SU-DHL-6 (cell line): Measurements from ENCODE around the gene DDIAS.
A peak's percentile ranks its signal among the peaks of the same experiment; 100 is the strongest.

Experiments used
- H2AFZ ChIP-seq: fragments of 200-600 bp; sonication (generic); 2 replicates; pipeline ENCODE4 v1.6.1; 2014; ENCODE audit warnings: low read depth, mild to moderate bottlenecking, moderate library complexity, mixed read lengths, antibody characterized with exemption, low read length; ENCODE audit not compliant: severe bottlenecking
- H3F3A ChIP-seq: fragments of 200-600 bp; shearing (Covaris generic); 2 replicates; pipeline ENCODE4 v1.6.0; 2016; ENCODE audit warnings: antibody characterized with exemption, mild to moderate bottlenecking; ENCODE audit not compliant: insufficient read depth
- H3K27ac ChIP-seq: fragments of 200-600 bp; sonication (generic); 2 replicates; pipeline ENCODE4 v1.5.1; 2016; ENCODE audit warnings: low read depth, mild to moderate bottlenecking, low read length, moderate library complexity, mixed read lengths
- H3K27me3 ChIP-seq: fragments of 200-600 bp; sonication (generic), shearing (Covaris generic); 2 replicates; pipeline ENCODE4 v1.6.0; 2014; ENCODE audit warnings: mild to moderate bottlenecking, low read length
- H3K36me3 ChIP-seq: fragments of 200-600 bp; sonication (generic); 2 replicates; pipeline ENCODE4 v1.6.1; 2014; ENCODE audit warnings: mild to moderate bottlenecking, low read length, mixed read lengths
- H3K4me2 ChIP-seq: fragments of 300-600, 200-600 bp; shearing (Covaris generic), sonication (generic); 2 replicates; pipeline ENCODE4 v1.6.0; 2014; ENCODE audit warnings: low read length, low read depth, mild to moderate bottlenecking; ENCODE audit not compliant: poor library complexity, severe bottlenecking
- H3K4me3 ChIP-seq: fragments of 200-600 bp; sonication (generic); 2 replicates; pipeline ENCODE4 v1.5.1; 2014; ENCODE audit warnings: antibody characterized with exemption, low read length, mild to moderate bottlenecking, mixed read lengths; ENCODE audit not compliant: insufficient read depth, poor library complexity, severe bottlenecking
- H3K79me2 ChIP-seq: fragments of 200-600 bp; sonication (generic); 2 replicates; pipeline ENCODE4 v1.6.1; 2014; ENCODE audit warnings: mild to moderate bottlenecking, low read length, moderate library complexity; ENCODE audit not compliant: insufficient read depth
- H3K9ac ChIP-seq: fragments of 200-600 bp; sonication (generic); 2 replicates; pipeline ENCODE4 v1.7.0; 2014; ENCODE audit warnings: mild to moderate bottlenecking, low read length
- H3K9me2 ChIP-seq: fragments of 200-600 bp; sonication (generic); replicated peaks from 2 replicates; pipeline ENCODE4 v1.6.1; 2014; ENCODE audit warnings: low read length; ENCODE audit not compliant: insufficient read depth
- H3K9me3 ChIP-seq: fragments of 200-600 bp; sonication (generic); 2 replicates; pipeline ENCODE4 v1.6.1; 2014; ENCODE audit warnings: low read length, mixed read lengths; ENCODE audit not compliant: insufficient read depth
- H4K20me1 ChIP-seq: fragments of 200-600 bp; sonication (generic); 2 replicates; pipeline ENCODE4 v1.6.1; 2014; ENCODE audit warnings: low read depth, mild to moderate bottlenecking, antibody characterized with exemption, low read length, moderate library complexity, mixed read lengths
- EZH2phosphoT487 ChIP-seq: fragments of 200-600 bp; sonication (generic), shearing (Covaris generic); conservative IDR thresholded peaks from 2 replicates; pipeline ENCODE4 v1.6.1; 2018; ENCODE audit warnings: mild to moderate bottlenecking, antibody characterized with exemption, low read length, moderate library complexity, mixed read lengths
- TF ChIP-seq, protein P1 (sequence below): fragments of 200-600 bp; sonication (generic); IDR thresholded peaks from one replicate; pipeline ENCODE4 v1.5.1; 2017; ENCODE audit warnings: antibody characterized with exemption, mild to moderate bottlenecking, low read length, moderate library complexity; ENCODE audit not compliant: insufficient read depth, poor library complexity, severe bottlenecking

Gene DDIAS

GRCh38 chr11:82863209-82863608 is 38.3 kb upstream of the DDIAS start:
- H3K9me2 ChIP-seq: no peaks in the 10 kb centered on the region
- H3K4me3 ChIP-seq: no peak overlapping the region
- no peak for TF ChIP-seq EZH2phosphoT487
- TF ChIP-seq, protein P1, sequence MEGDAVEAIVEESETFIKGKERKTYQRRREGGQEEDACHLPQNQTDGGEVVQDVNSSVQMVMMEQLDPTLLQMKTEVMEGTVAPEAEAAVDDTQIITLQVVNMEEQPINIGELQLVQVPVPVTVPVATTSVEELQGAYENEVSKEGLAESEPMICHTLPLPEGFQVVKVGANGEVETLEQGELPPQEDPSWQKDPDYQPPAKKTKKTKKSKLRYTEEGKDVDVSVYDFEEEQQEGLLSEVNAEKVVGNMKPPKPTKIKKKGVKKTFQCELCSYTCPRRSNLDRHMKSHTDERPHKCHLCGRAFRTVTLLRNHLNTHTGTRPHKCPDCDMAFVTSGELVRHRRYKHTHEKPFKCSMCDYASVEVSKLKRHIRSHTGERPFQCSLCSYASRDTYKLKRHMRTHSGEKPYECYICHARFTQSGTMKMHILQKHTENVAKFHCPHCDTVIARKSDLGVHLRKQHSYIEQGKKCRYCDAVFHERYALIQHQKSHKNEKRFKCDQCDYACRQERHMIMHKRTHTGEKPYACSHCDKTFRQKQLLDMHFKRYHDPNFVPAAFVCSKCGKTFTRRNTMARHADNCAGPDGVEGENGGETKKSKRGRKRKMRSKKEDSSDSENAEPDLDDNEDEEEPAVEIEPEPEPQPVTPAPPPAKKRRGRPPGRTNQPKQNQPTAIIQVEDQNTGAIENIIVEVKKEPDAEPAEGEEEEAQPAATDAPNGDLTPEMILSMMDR: no peak
- no peaks in the 10 kb centered on the region for H3K36me3 ChIP-seq
- no peak overlapping the region for H2AFZ ChIP-seq
- H3F3A ChIP-seq: no peaks in the 10 kb centered on the region
- H3K27me3 ChIP-seq: no peaks in the 10 kb centered on the region
- no peaks in the 10 kb centered on the region for H3K79me2 ChIP-seq
- H3K9ac ChIP-seq: no peak overlapping the region
- H3K27ac ChIP-seq: no peak overlapping the region
- H4K20me1 ChIP-seq: no peaks in the 10 kb centered on the region
- no peaks in the 10 kb centered on the region for H3K9me3 ChIP-seq
- no peak overlapping the region for H3K4me2 ChIP-seq

- Histone ChIP-seq H3K4me2 (no peak overlapping the region), H3K36me3 (no peaks in the 10 kb centered on the region), H3K9me2 (no peaks in the 10 kb centered on the region), H2AFZ (no peak overlapping the region), H4K20me1 (no peaks in the 10 kb centered on the region), H3K27ac (no peak overlapping the region), H3K9ac (no peak overlapping the region), H3F3A (no peaks in the 10 kb centered on the region), H3K4me3 (no peak overlapping the region), H3K79me2 (no peaks in the 10 kb centered on the region), H3K9me3 (no peaks in the 10 kb centered on the region), H3K27me3 (no peaks in the 10 kb centered on the region)
- TF ChIP-seq EZH2phosphoT487: no peak
- TF ChIP-seq, protein P1: peak; percentile 53
Observed at GRCh38 chr11:82864268-82864667, 37.3 kb upstream of the DDIAS start.

- H3K36me3 ChIP-seq: no peaks in the 10 kb centered on the region
- no peak overlapping the region for H3K4me2 ChIP-seq
- H4K20me1 ChIP-seq: no peaks in the 10 kb centered on the region
- no peaks in the 10 kb centered on the region for H3K79me2 ChIP-seq
- no peak for TF ChIP-seq EZH2phosphoT487
- TF ChIP-seq, protein P1: no peak
- no peaks in the 10 kb centered on the region for H3K27me3 ChIP-seq
- no peaks in the 10 kb centered on the region for H3K9me3 ChIP-seq
- H3K9ac ChIP-seq: no peak overlapping the region
- no peak overlapping the region for H3K4me3 ChIP-seq
- H3K27ac ChIP-seq: no peak overlapping the region
- no peaks in the 10 kb centered on the region for H3F3A ChIP-seq
- no peaks in the 10 kb centered on the region for H3K9me2 ChIP-seq
- H2AFZ ChIP-seq: no peak overlapping the region
Observed at GRCh38 chr11:82865841-82866240, 35.7 kb upstream of the DDIAS start.
